GM12865 (cell line): ENCODE measurements around the gene MUC20.

Experiments
- DNase-seq: peaks from one replicate; pipeline ENCODE4 v3.0.0; 2010; ENCODE audit warnings: low read depth
- H3K4me3 ChIP-seq: 2 replicates; pipeline ENCODE4 v1.5.1; 2011; ENCODE audit warnings: mild to moderate bottlenecking, low read depth, low read length, control low read depth
- CTCF ChIP-seq: IDR thresholded peaks from 2 replicates; pipeline ENCODE4 v1.5.1; 2011; ENCODE audit warnings: low read length, control low read depth, low read depth, inconsistent platforms; ENCODE audit not compliant: insufficient read depth; ENCODE audit errors: missing control alignments

The MUC20 gene

GRCh38 chr3:195760345-195761122 is 39.8 kb downstream of the MUC20 start:
- DNase-seq = no peak
- no peak overlapping the region for H3K4me3 ChIP-seq
- no peak for TF ChIP-seq CTCF

GRCh38 chr3:195761123-195761566 is 40.4 kb downstream of the MUC20 start:
- no peak for DNase-seq
- no peak overlapping the region for H3K4me3 ChIP-seq
- no peak for TF ChIP-seq CTCF

- no peak overlapping the region for H3K4me3 ChIP-seq
- no peak for TF ChIP-seq CTCF
- no peak for DNase-seq
Measured at GRCh38 chr3:195761567-195762248, 40.9 kb downstream of the MUC20 start.

- no peak for DNase-seq
- TF ChIP-seq CTCF = no peak
- no peak overlapping the region for H3K4me3 ChIP-seq
Measured at GRCh38 chr3:195762249-195762585, 41.4 kb downstream of the MUC20 start.

GRCh38 chr3:195762611-195763010 is 41.8 kb downstream of the MUC20 start:
- DNase-seq = no peak
- no peak for TF ChIP-seq CTCF
- H3K4me3 ChIP-seq = no peak overlapping the region

- DNase-seq = no peak
- TF ChIP-seq CTCF = no peak
- H3K4me3 ChIP-seq = no peak overlapping the region
Measured at GRCh38 chr3:195763076-195763830, 42.5 kb downstream of the MUC20 start.
